KMS-11 (cell line): ENCODE results near the gene CORO1C.
"Not testable (repeated sequence)": the region's sequence is repeated elsewhere in the genome, so short reads cannot be mapped to it uniquely, and the experiment has no call there.

Experiments
- H2AFZ ChIP-seq: fragments of 200-600 bp; sonication (generic); 2 replicates; pipeline ENCODE4 v1.6.1; 2016; ENCODE audit warnings: antibody characterized with exemption, mixed run types, low read depth
- H3K27ac ChIP-seq: fragments of 200-600 bp; sonication (generic); 2 replicates; pipeline ENCODE4 v1.6.1; 2016; ENCODE audit warnings: mild to moderate bottlenecking, mixed run types
- H3K27me3 ChIP-seq: fragments of 200-600 bp; sonication (generic); 2 replicates; pipeline ENCODE4 v1.6.1; 2017; ENCODE audit warnings: mild to moderate bottlenecking, low read depth, mixed run types, moderate library complexity; ENCODE audit not compliant: insufficient read depth
- H3K36me3 ChIP-seq: fragments of 200-600 bp; sonication (generic); 2 replicates; pipeline ENCODE4 v1.6.1; 2017; ENCODE audit warnings: mild to moderate bottlenecking, mixed run types; ENCODE audit not compliant: insufficient read depth
- H3K4me1 ChIP-seq: fragments of 200-600 bp; sonication (generic); 2 replicates; pipeline ENCODE4 v1.6.1; 2016; ENCODE audit warnings: mild to moderate bottlenecking, low read depth, mixed run types; ENCODE audit not compliant: poor library complexity, severe bottlenecking
- H3K4me2 ChIP-seq: fragments of 200-600 bp; sonication (generic); 2 replicates; pipeline ENCODE4 v1.7.0; 2016; ENCODE audit warnings: mild to moderate bottlenecking, mixed run types
- H3K4me3 ChIP-seq: fragments of 200-600 bp; sonication (generic); IDR thresholded peaks from 2 replicates; pipeline ENCODE4 v1.6.1; 2017; ENCODE audit warnings: low read depth, low read length, mixed read lengths; ENCODE audit not compliant: insufficient read depth
- H3K79me2 ChIP-seq: fragments of 200-600 bp; sonication (generic); 2 replicates; pipeline ENCODE4 v1.6.1; 2016; ENCODE audit warnings: low read depth, mixed run types; ENCODE audit not compliant: insufficient read depth
- H3K9ac ChIP-seq: fragments of 200-600 bp; sonication (generic); 2 replicates; pipeline ENCODE4 v1.6.1; 2016; ENCODE audit warnings: mild to moderate bottlenecking, mixed run types
- H4K20me1 ChIP-seq: fragments of 200-600 bp; sonication (generic); 2 replicates; pipeline ENCODE4 v1.6.1; 2016; ENCODE audit warnings: mild to moderate bottlenecking, mixed run types; ENCODE audit not compliant: insufficient read depth
- CTCF ChIP-seq: fragments of 200-600 bp; sonication (generic); conservative IDR thresholded peaks from 2 replicates; pipeline ENCODE4 v1.6.1; 2017; ENCODE audit warnings: low read depth, mild to moderate bottlenecking, antibody characterized with exemption, low read length, moderate library complexity, mixed read lengths

CORO1C gene

GRCh38 chr12:108634341-108634751 lies 97.0 kb downstream of the CORO1C start:
- Histone ChIP-seq H3K4me3 (no peak overlapping the region), H3K36me3 (no peaks in the 10 kb centered on the region), H2AFZ (no peak overlapping the region), H4K20me1 (no peaks in the 10 kb centered on the region), H3K9ac (peak overlapping the region; percentile 92), H3K4me2 (peak overlapping the region; percentile 94), H3K27me3 (no peaks in the 10 kb centered on the region), H3K79me2 (peaks cover 47% of the 10 kb centered on the region), H3K27ac (peak overlapping the region; percentile 99), H3K4me1 (peaks cover 79% of the 10 kb centered on the region)
- no peak for TF ChIP-seq CTCF

DNA sequence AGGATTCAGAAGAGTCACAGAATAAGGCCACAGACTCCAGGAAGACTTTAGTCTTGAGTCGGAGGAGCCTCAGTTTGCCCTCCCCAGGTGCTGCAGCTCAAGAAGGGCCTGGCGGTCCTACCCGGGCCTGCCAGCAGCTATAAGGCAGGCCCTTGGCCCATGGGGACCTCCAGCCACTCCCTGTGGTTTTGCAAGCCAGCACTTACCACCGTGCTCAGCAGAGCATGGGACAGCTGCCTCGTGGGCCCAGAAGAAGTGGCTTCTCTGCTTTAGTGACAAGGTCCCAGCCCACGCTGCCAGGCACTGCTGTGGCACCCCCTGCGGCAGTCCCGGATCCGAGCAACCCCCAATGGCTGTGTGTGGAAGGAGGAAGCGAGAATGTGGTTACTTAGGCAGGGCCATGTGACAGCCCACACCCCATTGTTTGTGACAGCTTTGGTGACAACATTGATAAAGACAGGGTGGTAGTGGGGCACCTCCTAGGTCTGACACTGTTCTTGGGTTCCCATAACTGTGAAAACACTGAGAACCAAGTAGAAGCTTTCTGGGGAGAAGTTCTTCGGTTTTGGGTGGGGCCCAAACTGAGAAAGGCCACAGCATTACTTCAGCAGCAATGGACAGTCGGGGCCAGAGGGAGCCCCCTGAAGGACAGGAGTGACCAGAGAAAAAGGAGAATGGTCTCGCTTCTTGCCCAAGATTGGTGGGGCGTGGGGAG lies 97.6 kb downstream of the CORO1C start, which contains the start of gene SELPLG:
TSS of gene SELPLG (minus strand) at position 361 of the 715 bp plus-strand sequence. CDS start 9,587 bp downstream, outside the sequence.
- Histone ChIP-seq H3K9ac (peak within 1 kb of the TSS; percentile 92), H3K27ac (peak within 1 kb of the TSS; percentile 99), H2AFZ (no peak within 1 kb of the TSS), H3K4me3 (no peak within 1 kb of the TSS), H4K20me1 (no peaks in the 10 kb centered on the region), H3K79me2 (peaks cover 54% of the 10 kb centered on the region), H3K4me2 (peak within 1 kb of the TSS; percentile 94), H3K36me3 (no peaks in the 10 kb centered on the region), H3K4me1 (peaks cover 79% of the 10 kb centered on the region), H3K27me3 (no peaks in the 10 kb centered on the region)
- no peak for TF ChIP-seq CTCF

GRCh38 chr12:108633081-108633533 lies 98.2 kb downstream of the CORO1C start:
- Histone ChIP-seq H3K27me3 (no peaks in the 10 kb centered on the region), H3K4me1 (peaks cover 79% of the 10 kb centered on the region), H2AFZ (no peak overlapping the region), H3K79me2 (peaks cover 60% of the 10 kb centered on the region), H3K36me3 (no peaks in the 10 kb centered on the region), H3K9ac (peak overlapping the region; percentile 92), H3K4me2 (peak overlapping the region; percentile 94), H3K27ac (peak overlapping the region; percentile 99), H4K20me1 (no peaks in the 10 kb centered on the region), H3K4me3 (no peak overlapping the region)
- no peak for TF ChIP-seq CTCF

- Histone ChIP-seq H3K4me1 (peaks cover 82% of the 10 kb centered on the region), H3K79me2 (peaks cover 71% of the 10 kb centered on the region), H3K4me2 (peak overlapping the region; percentile 94), H3K9ac (peak overlapping the region; percentile 92; the same call in 1 of the 2 replicates), H3K27ac (peak overlapping the region; percentile 99)
- not testable (repeated sequence) for H3K36me3 ChIP-seq, H2AFZ ChIP-seq, H3K4me3 ChIP-seq, H4K20me1 ChIP-seq, H3K27me3 ChIP-seq
These were observed 100.1 kb downstream of the CORO1C start for GRCh38 chr12:108631261-108631660.
